BJ (cell line): ENCODE results near the gene SVOPL. TPM values are rescaled to one million over a fixed set of nuclear protein-coding genes. Genes with fewer than 3 reads are reported as not detected.

ENCODE experiments used
- CTCF ChIA-PET: fragments of 350-600 bp; formaldehyde crosslinking; extraction: SDS; loops from one replicate; lab custom pipeline; 2021; ENCODE audit warnings: antibody characterized with exemption, inconsistent platforms; lab: Yijun Ruan, JAX
- POLR2A ChIA-PET: fragments of 300-600 bp; sonication (Branson Sonifier 250); formaldehyde crosslinking; extraction: SDS; loops from one replicate; lab custom pipeline; 2021; ENCODE audit warnings: antibody characterized with exemption; lab: Charles Lee
- DNase-seq: peaks from one replicate; pipeline ENCODE4 v3.0.0-alpha.2; 2011; ENCODE audit warnings: low read depth
- H3K27me3 ChIP-seq: 2 replicates; pipeline ENCODE4 v1.6.0; 2011; ENCODE audit warnings: low read length; ENCODE audit not compliant: control insufficient read depth, insufficient read depth
- H3K36me3 ChIP-seq: 2 replicates; pipeline ENCODE4 v1.5.1; 2011; ENCODE audit warnings: low read length; ENCODE audit not compliant: control insufficient read depth, insufficient read depth
- H3K4me3 ChIP-seq: 2 replicates; pipeline ENCODE4 v1.5.1; 2011; ENCODE audit warnings: low read depth, mild to moderate bottlenecking, control low read depth, low read length
- polyA plus RNA-seq: library from polyadenylated mRNA; depleted of rRNA; stranded (reverse); fragments of >200 nt; gene quantifications from 2 replicates; pipeline ENCODE4 v1.2.3, GENCODE V29; 2011
- TF ChIP-seq, protein P1 (sequence below): IDR thresholded peaks from 2 replicates; pipeline ENCODE4 v1.5.1; 2011; ENCODE audit warnings: low read depth, mild to moderate bottlenecking, control low read depth, inconsistent platforms, low read length, moderate library complexity; ENCODE audit not compliant: insufficient read depth

Gene SVOPL
- polyA plus RNA-seq, 1 experiment, result not detected

DNA sequence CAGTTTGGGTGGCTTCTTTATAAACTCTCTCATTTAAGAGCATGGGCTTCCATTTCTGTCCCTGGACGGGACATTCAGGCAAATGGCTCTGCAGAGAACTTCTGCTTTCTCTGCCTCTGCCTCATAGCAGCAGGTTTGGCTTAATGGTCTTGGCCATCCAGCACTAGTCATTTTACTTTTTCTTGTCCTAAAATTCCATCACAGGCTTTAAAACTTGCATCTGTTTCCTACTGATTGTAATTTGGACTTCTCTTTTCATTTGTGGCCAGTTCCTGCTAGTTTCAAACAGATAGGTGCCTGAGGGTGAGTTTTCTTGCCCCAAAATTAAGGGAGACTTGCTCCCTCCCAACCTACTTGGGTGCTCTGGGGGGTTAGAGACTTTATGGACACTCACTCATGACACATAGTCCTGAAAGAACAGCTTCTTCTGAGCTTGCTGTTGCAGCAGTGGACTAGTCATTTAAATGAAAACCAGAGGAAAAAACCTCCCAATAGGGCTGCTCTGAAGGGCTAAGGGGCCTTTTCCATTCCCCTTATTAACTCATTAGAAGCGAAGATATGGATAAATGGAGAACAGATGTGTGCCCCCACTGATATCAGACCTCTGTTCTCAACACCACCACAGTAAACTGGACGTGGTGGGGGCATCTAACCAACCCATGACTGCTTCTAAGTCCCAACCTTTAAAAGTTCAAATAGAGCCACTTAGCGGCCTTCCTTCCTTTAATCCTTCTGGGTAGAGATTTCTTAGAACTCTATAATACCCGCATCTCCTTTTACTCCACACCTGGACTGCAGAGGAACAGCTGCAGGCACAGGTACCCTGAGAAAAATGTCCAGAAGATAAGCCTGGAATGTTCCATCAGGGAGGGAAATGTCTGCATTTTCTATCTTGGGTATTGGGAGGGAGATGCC, 38.8 kb downstream of the SVOPL start:
- DNase-seq, result no peak
- H3K4me3 ChIP-seq, result no peak overlapping the region
- CTCF ChIA-PET, result no interaction called here
- no peaks in the 10 kb centered on the region for H3K27me3 ChIP-seq
- POLR2A ChIA-PET, result no interaction called here
- H3K36me3 ChIP-seq, result no peaks in the 10 kb centered on the region
- TF ChIP-seq, protein P1, sequence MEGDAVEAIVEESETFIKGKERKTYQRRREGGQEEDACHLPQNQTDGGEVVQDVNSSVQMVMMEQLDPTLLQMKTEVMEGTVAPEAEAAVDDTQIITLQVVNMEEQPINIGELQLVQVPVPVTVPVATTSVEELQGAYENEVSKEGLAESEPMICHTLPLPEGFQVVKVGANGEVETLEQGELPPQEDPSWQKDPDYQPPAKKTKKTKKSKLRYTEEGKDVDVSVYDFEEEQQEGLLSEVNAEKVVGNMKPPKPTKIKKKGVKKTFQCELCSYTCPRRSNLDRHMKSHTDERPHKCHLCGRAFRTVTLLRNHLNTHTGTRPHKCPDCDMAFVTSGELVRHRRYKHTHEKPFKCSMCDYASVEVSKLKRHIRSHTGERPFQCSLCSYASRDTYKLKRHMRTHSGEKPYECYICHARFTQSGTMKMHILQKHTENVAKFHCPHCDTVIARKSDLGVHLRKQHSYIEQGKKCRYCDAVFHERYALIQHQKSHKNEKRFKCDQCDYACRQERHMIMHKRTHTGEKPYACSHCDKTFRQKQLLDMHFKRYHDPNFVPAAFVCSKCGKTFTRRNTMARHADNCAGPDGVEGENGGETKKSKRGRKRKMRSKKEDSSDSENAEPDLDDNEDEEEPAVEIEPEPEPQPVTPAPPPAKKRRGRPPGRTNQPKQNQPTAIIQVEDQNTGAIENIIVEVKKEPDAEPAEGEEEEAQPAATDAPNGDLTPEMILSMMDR, result no peak

DNA sequence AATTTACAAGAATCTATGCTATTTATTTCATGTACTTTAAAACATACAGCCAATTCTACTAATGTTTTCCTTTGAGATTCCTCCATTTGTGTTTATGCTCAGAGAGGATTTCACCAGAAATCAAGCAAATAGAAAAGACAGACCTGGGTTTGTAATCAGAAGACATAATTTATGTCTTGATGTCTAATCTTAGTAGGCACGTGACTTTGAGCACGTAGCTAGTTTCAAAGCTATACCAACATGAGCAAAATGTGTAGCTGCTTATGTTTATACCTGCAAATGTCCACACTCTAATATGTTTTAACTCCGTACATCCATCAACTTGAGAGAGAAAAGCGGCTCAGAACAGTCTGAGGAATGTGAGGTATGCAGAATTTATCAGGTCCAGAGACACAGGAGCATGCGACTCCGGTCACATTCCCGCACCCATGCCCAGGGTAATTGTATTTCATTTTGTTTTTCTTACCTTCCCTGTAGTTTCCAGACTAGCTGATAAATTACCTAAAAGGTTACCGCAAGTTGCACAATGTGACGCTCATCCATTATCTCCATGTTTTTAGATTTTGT, 40.0 kb downstream of the SVOPL start:
- H3K27me3 ChIP-seq, result no peaks in the 10 kb centered on the region
- no peak overlapping the region for H3K4me3 ChIP-seq
- TF ChIP-seq, protein P1, result no peak
- no peaks in the 10 kb centered on the region for H3K36me3 ChIP-seq
- ChIA-PET CTCF (no interaction called here), POLR2A (no interaction called here)
- no peak for DNase-seq

DNA sequence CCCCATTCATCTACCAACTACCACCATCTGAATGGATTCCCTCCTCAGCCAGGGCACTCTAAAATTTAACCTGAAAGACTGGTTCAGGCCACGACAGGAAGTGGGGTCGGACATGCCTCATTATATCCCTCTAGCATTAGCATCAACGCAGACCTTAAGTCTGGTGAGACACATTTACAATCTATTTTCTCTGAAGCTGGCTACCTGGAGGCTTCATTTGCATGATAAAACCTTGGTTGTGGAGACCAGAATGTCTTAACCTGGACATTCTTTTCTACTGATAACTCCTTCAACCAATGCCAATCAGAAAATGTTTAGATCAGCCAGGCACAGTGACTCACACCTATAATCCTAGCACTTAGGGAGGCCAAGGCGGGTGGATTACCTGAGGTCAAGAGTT, 42.3 kb downstream of the SVOPL start:
- TF ChIP-seq, protein P1, result no peak
- H3K4me3 ChIP-seq, result no peak overlapping the region
- no peaks in the 10 kb centered on the region for H3K36me3 ChIP-seq
- ChIA-PET CTCF (no interaction called here), POLR2A (no interaction called here)
- DNase-seq, result no peak
- no peaks in the 10 kb centered on the region for H3K27me3 ChIP-seq

DNA sequence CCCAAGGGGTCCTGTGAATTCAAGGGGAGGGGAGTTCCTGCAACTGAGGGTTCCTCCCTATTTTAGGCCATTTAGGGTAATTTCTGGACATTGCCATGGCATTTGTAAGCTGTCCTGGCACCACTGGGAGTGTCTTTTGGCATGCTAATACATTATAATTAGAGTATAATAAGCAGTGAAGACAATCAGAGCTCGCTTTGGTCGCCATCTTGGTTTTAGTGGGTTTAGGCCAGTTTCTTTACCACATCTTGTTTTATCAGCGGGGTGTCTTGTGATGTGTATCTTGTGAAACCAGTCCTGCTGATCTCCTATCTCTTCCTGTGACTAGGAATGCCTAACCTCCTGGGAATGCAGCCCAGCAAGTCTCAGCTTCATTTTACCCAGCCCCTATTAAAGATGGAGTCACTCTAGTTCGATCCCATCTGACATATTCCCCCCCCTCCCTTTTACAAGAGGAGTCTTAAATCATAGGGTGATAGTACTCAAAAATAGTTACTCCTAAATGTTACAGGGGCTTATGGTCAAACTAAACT, 43.2 kb downstream of the SVOPL start:
- Histone ChIP-seq H3K36me3 (no peaks in the 10 kb centered on the region), H3K4me3 (no peak overlapping the region), H3K27me3 (no peaks in the 10 kb centered on the region)
- TF ChIP-seq, protein P1, result no peak
- DNase-seq, result no peak
- ChIA-PET POLR2A (no interaction called here), CTCF (interaction anchor here (0.9 kb wide), 1 partner anchor 27 kb away, joined by 3 read pairs; no protein-coding TSS in a partner anchor)

DNA sequence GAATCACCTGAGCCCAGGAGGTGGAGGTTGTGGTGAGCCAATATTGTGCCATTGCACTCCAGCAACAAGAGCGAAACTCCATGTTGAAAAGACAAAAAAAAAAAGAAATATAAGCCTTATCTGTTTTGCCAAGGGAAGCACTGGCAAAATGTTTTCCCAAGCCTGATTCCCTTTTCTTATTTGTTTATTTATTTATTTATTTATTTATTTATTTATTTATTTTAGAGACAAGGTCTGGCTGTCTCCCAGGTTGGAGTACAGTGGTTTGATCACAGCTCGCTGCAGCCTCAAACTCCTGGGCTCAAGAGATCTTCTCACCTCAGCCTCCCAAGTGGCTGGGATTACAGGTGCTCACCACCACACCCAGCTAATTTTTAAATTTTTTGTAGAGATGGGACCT, 44.2 kb downstream of the SVOPL start:
- DNase-seq, result no peak
- Histone ChIP-seq H3K27me3 (no peaks in the 10 kb centered on the region), H3K36me3 (no peaks in the 10 kb centered on the region), H3K4me3 (no peak overlapping the region)
- ChIA-PET POLR2A (no interaction called here), CTCF (no interaction called here)
- TF ChIP-seq, protein P1, result no peak
